HG02840 (cell line): ENCODE measurements around the gene ANKRD52.

Experiments
- ATAC-seq: cut with Tn5 transposase; IDR thresholded peaks from one replicate; pipeline ENCODE4 v1.9.1; 2021; ENCODE audit warnings: mild to moderate bottlenecking, moderate library complexity, moderate number of reproducible peaks; ENCODE audit not compliant: unreplicated experiment, low FRiP score

ANKRD52 gene

GRCh38 chr12:56188131-56188777, 69.9 kb downstream of the ANKRD52 start:
- no peak for ATAC-seq
